ENCODE measurements around the gene CFAP52.
"Not testable (repeated sequence)": the region's sequence is repeated elsewhere in the genome, so short reads cannot be mapped to it uniquely, and the experiment has no call there.

CFAP52 gene

GRCh38 chr17:9648521-9649110, 72.2 kb downstream of the CFAP52 start:
- no peak for DNase-seq

- DNase-seq: no peak
Observed at GRCh38 chr17:9658593-9659211, 82.3 kb downstream of the CFAP52 start.

GRCh38 chr17:9661027-9661426, 84.6 kb downstream of the CFAP52 start:
- no peak for DNase-seq

- DNase-seq: not testable (repeated sequence)
Observed at GRCh38 chr17:9663511-9663910, 87.1 kb downstream of the CFAP52 start.

GRCh38 chr17:9666461-9667050, 90.1 kb downstream of the CFAP52 start:
- DNase-seq: no peak

GRCh38 chr17:9668517-9668916, 92.1 kb downstream of the CFAP52 start:
- no peak for DNase-seq

- no peak for DNase-seq
Observed at GRCh38 chr17:9669551-9670008, 93.1 kb downstream of the CFAP52 start.

GRCh38 chr17:9670596-9670995, 94.2 kb downstream of the CFAP52 start:
- DNase-seq: no peak

- no peak for DNase-seq
Observed at GRCh38 chr17:9671559-9671958, 95.1 kb downstream of the CFAP52 start.

- no peak for DNase-seq
Observed at GRCh38 chr17:9672266-9672665, 95.8 kb downstream of the CFAP52 start.

- no peak for DNase-seq
Observed at GRCh38 chr17:9672691-9673090, 96.2 kb downstream of the CFAP52 start.

- DNase-seq: no peak
Observed at GRCh38 chr17:9676084-9676483, 99.6 kb downstream of the CFAP52 start.

GRCh38 chr17:9676820-9677310, 100.4 kb downstream of the CFAP52 start:
- DNase-seq: no peak

- DNase-seq: no peak
Observed at GRCh38 chr17:9677411-9677810, 101.0 kb downstream of the CFAP52 start.

GRCh38 chr17:9677896-9678295, 101.5 kb downstream of the CFAP52 start:
- no peak for DNase-seq

- DNase-seq: no peak
Observed at GRCh38 chr17:9684955-9685621, 108.6 kb downstream of the CFAP52 start.
